CD8-positive, alpha-beta memory T cell (primary cell): Measurements from ENCODE around the gene RNASE13. TPM values are rescaled to one million over a fixed set of nuclear protein-coding genes. Genes with fewer than 3 reads are reported as not detected.
A peak's percentile ranks its signal among the peaks of the same experiment; 100 is the strongest.

Experiments used
- CTCF ChIA-PET: fragments of 350-600 bp; sonication (Branson Sonifier 250); formaldehyde crosslinking; loops from one replicate; lab custom pipeline; 2021; ENCODE audit warnings: antibody characterized with exemption; lab: Charles Lee
- POLR2A ChIA-PET: fragments of 350-600 bp; sonication (Branson Sonifier 250); formaldehyde crosslinking; loops from one replicate; lab custom pipeline; 2021; ENCODE audit warnings: antibody characterized with exemption; lab: Charles Lee
- DNase-seq, 5 donors: peaks; one replicate each; pipeline versions ENCODE4 v3.0.0 to v3.0.0-alpha.2; 2020 to 2022; ENCODE audit warnings: mixed read lengths in 1 of 5
- H3K27ac ChIP-seq: one replicate; pipeline ENCODE4 v1.7.0; 2013; ENCODE audit warnings: low read depth, mild to moderate bottlenecking, low read length, moderate library complexity
- H3K27me3 ChIP-seq: 2 replicates; pipeline ENCODE4 v1.7.0; 2013; ENCODE audit warnings: low read length, mild to moderate bottlenecking; ENCODE audit not compliant: insufficient read depth, poor library complexity, severe bottlenecking
- H3K36me3 ChIP-seq: 2 replicates; pipeline ENCODE4 v1.7.0; 2013; ENCODE audit warnings: mild to moderate bottlenecking, low read length, moderate library complexity; ENCODE audit not compliant: insufficient read depth
- H3K4me1 ChIP-seq: 2 replicates; pipeline ENCODE4 v1.7.0; 2013; ENCODE audit warnings: mild to moderate bottlenecking, low read length, moderate library complexity; ENCODE audit not compliant: insufficient read depth
- H3K4me3 ChIP-seq: 2 replicates; pipeline ENCODE4 v1.7.0; 2013; ENCODE audit warnings: mild to moderate bottlenecking, low read length
- H3K9me3 ChIP-seq: 2 replicates; pipeline ENCODE4 v1.7.0; 2013; ENCODE audit warnings: mild to moderate bottlenecking, low read length
- H3K27ac Mint-ChIP-seq, 8 donors: one replicate each; pipeline ENCODE4 v1.8.0; 2020 to 2021; ENCODE audit warnings: mixed read lengths in 8 of 8, mild to moderate bottlenecking in 6 of 8, inconsistent platforms in 3 of 8, moderate library complexity in 3 of 8
- H3K27me3 Mint-ChIP-seq, 2 donors: one replicate each; pipeline ENCODE4 v1.8.0; 2020 to 2021; ENCODE audit warnings: mixed read lengths in 2 of 2, mild to moderate bottlenecking in 1 of 2, moderate library complexity in 1 of 2
- H3K36me3 Mint-ChIP-seq, 3 donors: one replicate each; pipeline ENCODE4 v1.8.0; 2020 to 2021; ENCODE audit warnings: mixed read lengths in 3 of 3, inconsistent platforms in 1 of 3, mild to moderate bottlenecking in 1 of 3
- H3K4me1 Mint-ChIP-seq, 3 donors: one replicate each; pipeline ENCODE4 v1.8.0; 2020 to 2021; ENCODE audit warnings: mixed read lengths in 3 of 3, inconsistent platforms in 1 of 3, mild to moderate bottlenecking in 1 of 3
- H3K4me3 Mint-ChIP-seq, 7 donors: one replicate each; pipeline ENCODE4 v1.8.0; 2020 to 2021; ENCODE audit warnings: mixed read lengths in 7 of 7, mild to moderate bottlenecking in 6 of 7, moderate library complexity in 4 of 7, inconsistent platforms in 2 of 7
- H3K9me3 Mint-ChIP-seq, 5 donors: one replicate each; pipeline ENCODE4 v1.8.0; 2020 to 2022; ENCODE audit warnings: mixed read lengths in 5 of 5, mild to moderate bottlenecking in 3 of 5, moderate library complexity in 2 of 5, inconsistent platforms in 1 of 5
- polyA plus RNA-seq: library from polyadenylated mRNA; unstranded; fragments of 300-500 nt; fragmentation: Illumina TruSeq; gene quantifications from one replicate; pipeline ENCODE4 v1.2.3, GENCODE V29; 2021
- total RNA-seq, 2 experiments: library from RNA; stranded (reverse); gene quantifications; one replicate each; pipeline ENCODE4 v1.2.3, GENCODE V29; 2021

The RNASE13 gene
- total and polyA plus RNA-seq, 3 experiments from 2014 or later: not detected

DNA sequence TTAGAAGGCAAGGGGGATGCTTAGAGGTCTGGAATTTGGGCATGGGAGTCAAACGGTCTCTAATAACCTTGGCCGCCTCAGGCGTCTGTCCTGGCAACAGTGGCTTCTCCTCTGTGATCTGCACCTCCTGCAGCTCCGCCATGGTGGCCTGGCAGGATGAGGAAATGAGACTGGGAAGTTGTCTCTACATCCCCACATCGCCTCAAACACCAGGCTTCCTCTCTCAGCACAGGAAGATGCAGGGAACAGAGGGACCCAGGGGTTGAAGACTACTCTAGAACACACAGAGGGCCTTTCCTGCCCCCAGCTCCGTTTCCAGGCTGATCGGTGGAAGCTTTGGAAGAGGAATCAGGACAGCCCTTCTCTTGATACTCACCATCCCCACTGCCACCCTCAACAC, 11.4 kb downstream of the RNASE13 start:
- peak overlapping the region in 3 of 8 donors; percentile 12 to 31 (median 17) for H3K27ac Mint-ChIP-seq
- no peak overlapping the region for H3K27ac ChIP-seq
- ChIA-PET POLR2A (interaction anchor here (0.6 kb wide), 1 partner anchor 32 kb away, joined by 3 read pairs; no protein-coding TSS in a partner anchor), CTCF (interaction anchor here (1.3 to 2.7 kb wide), 3 partner anchors 8 to 48 kb away, joined by 3 to 17 read pairs (median 12); partner anchors contain the start of gene ARHGEF40)
- H3K27me3 Mint-ChIP-seq: peaks cover 0 to 14% of the 10 kb centered on the region in 2 donors
- no peaks in the 10 kb centered on the region for H3K9me3 ChIP-seq
- no peaks in the 10 kb centered on the region for H3K9me3 Mint-ChIP-seq
- H3K4me1 ChIP-seq: peaks cover 13% of the 10 kb centered on the region
- peak overlapping the region; percentile 5 to 95 (median 85) for H3K4me3 Mint-ChIP-seq
- peaks cover 20 to 24% (median 23%) of the 10 kb centered on the region in 3 donors for H3K4me1 Mint-ChIP-seq
- no peak for DNase-seq
- no peaks in the 10 kb centered on the region for H3K36me3 ChIP-seq
- peaks cover 0 to 34% (median 6%) of the 10 kb centered on the region in 3 donors for H3K36me3 Mint-ChIP-seq
- H3K27me3 ChIP-seq: no peaks in the 10 kb centered on the region
- H3K4me3 ChIP-seq: no peak overlapping the region

DNA sequence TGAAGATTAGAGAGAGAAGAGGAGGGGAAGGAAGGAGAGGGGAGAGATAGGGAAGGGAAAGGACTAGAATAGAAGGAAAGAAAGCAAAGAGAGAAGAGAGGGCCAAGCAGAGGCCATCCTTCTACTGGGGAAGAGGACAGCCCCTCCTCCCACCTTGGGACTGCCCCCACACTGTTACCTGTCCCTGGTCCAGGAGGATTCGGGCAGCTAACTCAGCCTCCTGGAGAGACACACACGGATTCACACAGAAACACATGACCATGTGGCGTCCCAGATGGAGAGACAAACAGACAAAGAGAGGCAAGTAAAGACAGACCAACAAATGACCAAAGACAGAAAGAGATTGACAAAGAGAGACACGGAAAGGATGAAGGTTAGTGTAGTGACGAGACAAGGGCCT, 11.9 kb downstream of the RNASE13 start:
- H3K36me3 ChIP-seq: no peaks in the 10 kb centered on the region
- ChIA-PET CTCF (interaction anchor here (0.9 to 2.7 kb wide), 3 partner anchors 8 to 70 kb away, joined by 3 to 17 read pairs (median 12); no protein-coding TSS in a partner anchor), POLR2A (no interaction called here)
- peaks cover 13% of the 10 kb centered on the region for H3K4me1 ChIP-seq
- H3K4me3 ChIP-seq: no peak overlapping the region
- DNase-seq: no peak
- H3K27me3 Mint-ChIP-seq: peaks cover 0 to 14% of the 10 kb centered on the region in 2 donors
- peak overlapping the region; percentile 3 to 85 (median 57) for H3K4me3 Mint-ChIP-seq
- H3K9me3 ChIP-seq: no peaks in the 10 kb centered on the region
- H3K4me1 Mint-ChIP-seq: peaks cover 20 to 24% (median 23%) of the 10 kb centered on the region in 3 donors
- H3K36me3 Mint-ChIP-seq: peaks cover 0 to 38% (median 6%) of the 10 kb centered on the region in 3 donors
- no peak overlapping the region for H3K27ac ChIP-seq
- no peaks in the 10 kb centered on the region for H3K9me3 Mint-ChIP-seq
- H3K27me3 ChIP-seq: no peaks in the 10 kb centered on the region
- H3K27ac Mint-ChIP-seq: peak overlapping the region in 2 of 8 donors; percentile 12 to 76

GRCh38 chr14:21020977-21021545, 13.5 kb downstream of the RNASE13 start:
- peak overlapping the region in 1 of 8 donors; percentile 17 for H3K27ac Mint-ChIP-seq
- H3K27ac ChIP-seq: no peak overlapping the region
- H3K4me1 Mint-ChIP-seq: peaks cover 20 to 24% (median 23%) of the 10 kb centered on the region in 3 donors
- ChIA-PET POLR2A (no interaction called here), CTCF (interaction anchor here (1.3 to 12.0 kb wide), 3 partner anchors 20 to 84 kb away, joined by 11 to 201 read pairs (median 152); partner anchors contain the start of genes TMEM253 and ZNF219)
- no peaks in the 10 kb centered on the region for H3K9me3 Mint-ChIP-seq
- peaks cover 0 to 15% of the 10 kb centered on the region in 2 donors for H3K27me3 Mint-ChIP-seq
- peaks cover 0 to 45% (median 8%) of the 10 kb centered on the region in 3 donors for H3K36me3 Mint-ChIP-seq
- DNase-seq: no peak
- H3K4me3 ChIP-seq: no peak overlapping the region
- H3K27me3 ChIP-seq: no peaks in the 10 kb centered on the region
- H3K9me3 ChIP-seq: no peaks in the 10 kb centered on the region
- peaks cover 13% of the 10 kb centered on the region for H3K4me1 ChIP-seq
- H3K36me3 ChIP-seq: no peaks in the 10 kb centered on the region
- peak overlapping the region in 1 of 7 donors; percentile 19 for H3K4me3 Mint-ChIP-seq

- Histone ChIP-seq H3K4me1 (peaks cover 10% of the 10 kb centered on the region), H3K27me3 (no peaks in the 10 kb centered on the region), H3K36me3 (no peaks in the 10 kb centered on the region), H3K9me3 (no peaks in the 10 kb centered on the region), H3K27ac (no peak overlapping the region), H3K4me3 (no peak overlapping the region)
- H3K9me3 Mint-ChIP-seq: no peaks in the 10 kb centered on the region
- no peak overlapping the region for H3K27ac Mint-ChIP-seq
- CTCF ChIA-PET: interaction anchor here (1.1 to 12.0 kb wide), 6 partner anchors 13 to 86 kb away, joined by 4 to 201 read pairs (median 69); partner anchors contain the start of genes RNASE7, TMEM253 and ZNF219
- peaks cover 0 to 42% (median 8%) of the 10 kb centered on the region in 3 donors for H3K36me3 Mint-ChIP-seq
- DNase-seq: no peak
- H3K27me3 Mint-ChIP-seq: peaks cover 0 to 15% of the 10 kb centered on the region in 2 donors
- H3K4me1 Mint-ChIP-seq: peaks cover 17 to 22% (median 18%) of the 10 kb centered on the region in 3 donors
- peak overlapping the region in 1 of 7 donors; percentile 15 for H3K4me3 Mint-ChIP-seq
- POLR2A ChIA-PET: no interaction called here
Observed at GRCh38 chr14:21019366-21019765, 15.2 kb downstream of the RNASE13 start.

DNA sequence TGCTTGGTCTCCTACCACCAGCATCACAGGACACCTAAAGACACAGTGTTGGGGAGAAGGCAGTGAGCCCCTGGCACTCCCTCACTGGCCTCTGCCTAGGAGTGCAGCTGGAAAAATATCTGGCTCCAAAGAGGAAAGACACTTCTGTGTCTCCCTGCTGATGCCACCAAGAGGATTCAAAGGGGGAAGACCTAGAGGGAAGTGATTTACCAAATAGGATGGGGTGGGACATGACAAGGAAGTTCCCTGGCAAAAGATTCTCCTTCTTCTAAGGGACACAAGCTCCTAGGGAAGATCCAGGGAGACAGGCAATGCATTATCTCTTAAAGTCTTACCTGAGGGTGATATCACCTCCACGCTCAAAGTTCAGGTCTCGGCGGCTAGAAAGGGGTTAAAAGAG, 15.8 kb downstream of the RNASE13 start:
- no peaks in the 10 kb centered on the region for H3K36me3 ChIP-seq
- Mint-ChIP-seq H3K4me1 (peaks cover 12 to 16% (median 12%) of the 10 kb centered on the region in 3 donors), H3K27ac (no peak overlapping the region), H3K36me3 (peaks cover 0 to 41% (median 8%) of the 10 kb centered on the region in 3 donors), H3K9me3 (no peaks in the 10 kb centered on the region), H3K27me3 (peaks cover 0 to 15% of the 10 kb centered on the region in 2 donors), H3K4me3 (no peak overlapping the region)
- no peaks in the 10 kb centered on the region for H3K27me3 ChIP-seq
- no peak for DNase-seq
- no peak overlapping the region for H3K27ac ChIP-seq
- H3K4me1 ChIP-seq: peaks cover 4% of the 10 kb centered on the region
- H3K9me3 ChIP-seq: no peaks in the 10 kb centered on the region
- POLR2A ChIA-PET: no interaction called here
- no peak overlapping the region for H3K4me3 ChIP-seq
- CTCF ChIA-PET: interaction anchor here (1.3 to 12.0 kb wide), 6 partner anchors 15 to 86 kb away, joined by 4 to 201 read pairs (median 69); partner anchors contain the start of genes RNASE7, TMEM253 and ZNF219

DNA sequence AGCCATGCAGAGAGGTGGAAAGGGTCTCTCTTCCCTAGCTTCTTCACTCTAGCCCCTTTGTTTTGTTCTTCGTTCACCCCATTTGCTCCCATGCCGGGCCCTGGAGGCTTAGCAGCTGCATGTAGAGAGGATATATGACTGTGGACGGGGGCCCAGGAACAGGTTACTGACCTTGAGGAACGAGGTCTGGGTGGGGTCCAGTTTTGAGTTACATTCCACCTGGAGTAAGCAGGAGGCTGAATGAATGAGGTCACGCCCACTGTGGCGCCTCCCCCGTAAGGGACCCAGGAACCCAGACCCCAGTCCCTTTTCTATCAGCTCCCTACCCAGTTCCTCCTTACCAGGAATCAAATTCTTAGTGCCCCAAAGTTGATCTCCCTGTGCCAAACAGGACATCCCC, 16.3 kb downstream of the RNASE13 start:
- Mint-ChIP-seq H3K27ac (no peak overlapping the region), H3K4me3 (no peak overlapping the region), H3K4me1 (peaks cover 7 to 11% (median 10%) of the 10 kb centered on the region in 3 donors), H3K27me3 (peaks cover 0 to 16% of the 10 kb centered on the region in 2 donors), H3K9me3 (no peaks in the 10 kb centered on the region), H3K36me3 (peaks cover 0 to 41% (median 8%) of the 10 kb centered on the region in 3 donors)
- Histone ChIP-seq H3K36me3 (no peaks in the 10 kb centered on the region), H3K4me1 (no peaks in the 10 kb centered on the region), H3K4me3 (no peak overlapping the region), H3K9me3 (no peaks in the 10 kb centered on the region), H3K27ac (no peak overlapping the region), H3K27me3 (no peaks in the 10 kb centered on the region)
- DNase-seq: no peak
- ChIA-PET CTCF (interaction anchor here (1.0 to 12.0 kb wide), 6 partner anchors 15 to 87 kb away, joined by 3 to 201 read pairs (median 69); partner anchors contain the start of genes RNASE7, TMEM253 and ZNF219), POLR2A (no interaction called here)

GRCh38 chr14:21017528-21018245, 16.9 kb downstream of the RNASE13 start:
- no peaks in the 10 kb centered on the region for H3K4me1 ChIP-seq
- Mint-ChIP-seq H3K4me1 (peaks cover 1 to 6% (median 5%) of the 10 kb centered on the region in 3 donors), H3K27ac (no peak overlapping the region), H3K9me3 (no peaks in the 10 kb centered on the region), H3K36me3 (peaks cover 0 to 41% (median 8%) of the 10 kb centered on the region in 3 donors), H3K4me3 (no peak overlapping the region), H3K27me3 (peaks cover 4 to 12% of the 10 kb centered on the region in 2 donors)
- no peaks in the 10 kb centered on the region for H3K9me3 ChIP-seq
- H3K4me3 ChIP-seq: no peak overlapping the region
- no peaks in the 10 kb centered on the region for H3K27me3 ChIP-seq
- no peak for DNase-seq
- no peak overlapping the region for H3K27ac ChIP-seq
- CTCF ChIA-PET: interaction anchor here (1.0 to 12.0 kb wide), 8 partner anchors 16 to 87 kb away, joined by 3 to 201 read pairs (median 8); partner anchors contain the start of genes RNASE7, TMEM253 and ZNF219
- POLR2A ChIA-PET: no interaction called here
- no peaks in the 10 kb centered on the region for H3K36me3 ChIP-seq
